GM21737 (cell line): ENCODE data around the gene LCN2.
"Not testable (repeated sequence)": the region's sequence is repeated elsewhere in the genome, so short reads cannot be mapped to it uniquely, and the experiment has no call there.

Experiments used
- ATAC-seq: cut with Tn5 transposase; IDR thresholded peaks from one replicate; pipeline ENCODE4 v1.9.1; 2021; ENCODE audit warnings: mild to moderate bottlenecking, moderate library complexity; ENCODE audit not compliant: unreplicated experiment

LCN2 gene

DNA sequence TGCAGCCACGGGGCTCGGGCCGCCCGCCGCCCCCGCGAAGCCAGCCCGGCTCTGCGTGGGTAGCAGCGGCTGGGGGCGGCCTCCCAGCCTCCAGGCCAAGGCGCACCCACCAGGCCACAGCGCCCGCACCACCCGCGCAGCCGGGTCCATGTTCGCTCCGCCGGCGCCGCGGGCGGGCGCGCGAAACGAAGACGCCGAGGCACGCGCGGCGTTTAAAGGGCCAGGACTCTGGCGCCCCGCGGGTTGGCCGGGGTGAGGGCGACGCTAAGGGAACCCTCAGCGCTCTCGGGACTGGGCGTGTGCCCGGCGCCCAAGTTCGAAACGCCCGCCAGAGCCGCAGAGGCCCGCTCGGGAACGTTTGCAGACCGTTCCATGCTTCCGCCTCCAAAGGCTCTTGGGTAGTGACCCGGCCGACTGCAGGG, 21.7 kb upstream of the LCN2 start, which contains the start of gene PTGES2:
PTGES2 (minus strand) TSS at position 162 of the 422 bp plus-strand sequence; CDS start at position 150, 12 bp downstream.
- ATAC-seq: peak; percentile 68

DNA sequence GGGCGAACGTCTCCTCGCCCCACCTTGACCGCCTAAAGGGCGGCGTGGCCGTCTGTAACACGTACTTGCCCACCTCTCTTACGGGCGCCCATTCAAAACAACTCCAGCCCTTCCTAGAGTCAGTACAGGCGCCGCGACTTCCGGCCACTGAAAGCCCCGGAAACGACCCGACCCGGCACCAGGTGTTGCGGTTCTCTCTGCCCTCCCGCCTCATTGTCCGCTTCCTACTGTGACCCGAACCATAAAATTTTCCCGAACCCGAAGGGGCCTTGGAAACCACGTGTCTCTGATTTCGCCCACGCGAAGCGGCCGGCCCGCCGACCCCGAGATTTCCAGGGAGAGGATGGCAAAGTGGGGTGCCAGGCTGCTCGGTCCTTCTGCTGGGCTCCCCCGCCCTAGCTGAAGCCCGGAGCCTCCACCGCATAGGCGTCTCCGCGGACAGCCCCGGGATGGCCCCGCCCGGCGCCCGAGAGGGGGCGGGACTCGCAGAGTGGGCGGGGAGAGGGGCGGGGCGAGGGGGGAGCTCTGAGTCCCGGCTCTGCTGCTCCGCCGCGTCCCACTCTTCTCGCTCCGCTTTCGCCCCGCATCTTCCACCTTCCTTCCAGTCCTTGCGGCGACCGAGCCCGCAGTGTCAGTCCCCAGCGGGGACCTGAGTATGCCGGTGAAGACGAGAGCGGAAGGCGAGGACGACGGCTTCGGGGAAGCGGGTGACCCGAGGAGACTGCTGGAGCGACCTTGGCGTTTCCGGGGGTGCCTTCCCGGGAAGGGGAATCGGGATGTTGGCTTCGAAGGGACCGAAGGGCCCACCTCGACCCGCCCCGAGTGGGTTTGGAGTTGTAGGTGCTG, 21.0 kb upstream of the LCN2 start:
- peak; percentile 57 for ATAC-seq

DNA sequence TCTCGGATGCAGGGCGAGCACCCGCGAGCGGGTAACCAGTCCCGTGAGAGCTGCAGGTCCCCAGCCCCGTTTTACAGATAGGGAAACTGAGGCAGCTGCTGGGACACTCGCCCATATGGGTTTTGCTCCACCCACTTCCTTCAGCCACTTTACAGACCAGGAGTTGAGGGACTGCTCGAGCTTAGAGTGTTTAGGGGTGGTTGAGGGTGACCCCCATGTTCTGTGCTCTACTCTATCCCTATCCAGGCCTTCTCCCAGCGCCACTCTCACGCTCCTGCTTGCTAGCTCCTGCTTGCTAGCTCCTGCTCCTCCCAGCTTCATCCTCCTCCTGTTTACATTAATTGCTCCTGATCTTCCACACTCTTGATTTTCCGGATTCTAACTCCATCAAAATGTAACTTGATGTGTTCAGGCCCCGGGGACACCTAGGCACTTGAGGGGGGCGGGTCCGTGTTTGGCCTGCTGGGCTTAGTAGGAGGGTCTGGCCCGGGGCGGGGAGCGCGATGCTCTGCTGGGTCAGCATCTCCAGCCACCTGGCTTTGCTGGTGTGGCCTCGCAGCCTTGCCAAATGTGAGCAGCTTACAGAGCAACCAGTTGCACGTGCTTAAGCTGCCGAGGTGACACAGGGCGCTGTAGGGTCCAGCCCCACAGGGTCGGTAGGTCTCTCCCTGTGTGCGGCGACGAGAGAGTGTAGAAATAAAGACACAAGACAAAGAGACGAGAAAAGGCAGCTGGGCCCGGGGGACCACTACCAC, 20.2 kb upstream of the LCN2 start:
- ATAC-seq: no peak

DNA sequence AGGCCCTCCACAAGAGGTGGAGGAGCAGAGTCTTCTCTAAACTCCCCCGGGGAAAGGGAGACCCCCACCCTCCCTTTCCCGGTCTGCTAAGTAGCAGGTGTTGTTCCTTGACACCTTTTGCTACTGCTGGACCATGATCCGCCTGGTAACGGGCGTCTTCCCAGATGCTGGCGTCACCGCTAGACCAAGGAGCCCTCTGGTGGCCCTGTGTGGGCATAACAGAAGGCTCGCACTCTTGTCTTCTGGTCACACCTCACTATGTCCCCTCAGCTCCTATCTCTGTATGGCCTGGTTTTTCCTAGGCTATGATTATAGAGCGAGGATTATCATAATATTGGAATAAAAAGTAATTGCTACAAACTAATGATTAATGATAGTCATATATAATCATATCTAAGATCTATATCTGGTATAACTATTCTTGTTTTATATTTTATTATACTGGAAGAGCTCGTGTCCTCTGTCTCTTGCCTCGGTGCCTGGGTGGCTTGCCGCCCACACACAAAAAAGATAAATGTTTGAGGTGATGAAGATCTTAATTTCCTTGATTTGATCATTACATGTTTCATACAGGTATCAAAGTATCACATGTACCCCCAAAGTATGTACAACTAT, 19.2 kb upstream of the LCN2 start:
- not testable (repeated sequence) for ATAC-seq

DNA sequence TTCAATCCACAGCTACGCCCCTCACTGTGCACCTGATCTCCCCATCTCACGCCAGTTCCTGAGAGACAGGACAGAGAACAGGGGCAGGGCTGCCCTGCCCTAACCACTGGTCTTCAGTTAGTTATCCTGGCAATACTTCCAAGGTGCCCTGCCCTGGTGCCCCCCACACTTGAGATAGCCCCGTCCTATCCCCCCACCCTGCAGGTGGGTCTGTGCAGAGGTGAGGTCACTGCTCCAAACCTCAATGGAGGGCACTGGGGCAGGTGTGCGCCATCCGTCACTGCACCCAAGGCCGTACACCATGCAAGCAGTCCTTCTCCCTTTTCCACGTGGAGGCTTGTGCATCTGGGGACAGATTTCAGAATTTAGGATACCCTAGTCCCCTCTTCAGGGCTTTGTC, 18.6 kb upstream of the LCN2 start:
- not testable (repeated sequence) for ATAC-seq

DNA sequence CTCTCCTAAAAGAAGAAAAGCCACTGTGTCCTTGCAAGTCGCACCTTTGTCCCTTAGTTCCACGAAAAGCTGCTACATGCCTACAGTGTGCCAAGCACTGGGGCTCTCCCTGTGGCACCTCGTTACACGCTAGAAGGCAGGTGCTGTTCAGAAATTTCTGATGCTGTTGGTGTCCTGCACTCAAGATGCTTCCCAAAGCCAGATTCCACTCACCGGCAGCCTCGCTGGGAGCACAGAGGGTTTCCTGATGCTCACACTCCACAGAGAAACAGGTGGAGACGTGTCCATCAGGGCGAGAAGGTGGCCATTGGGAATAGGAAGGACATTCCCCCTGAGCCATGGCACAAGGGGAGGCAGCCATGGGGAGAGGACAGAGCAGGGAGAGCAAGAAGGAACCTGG, 17.9 kb upstream of the LCN2 start:
- ATAC-seq: not testable (repeated sequence)

DNA sequence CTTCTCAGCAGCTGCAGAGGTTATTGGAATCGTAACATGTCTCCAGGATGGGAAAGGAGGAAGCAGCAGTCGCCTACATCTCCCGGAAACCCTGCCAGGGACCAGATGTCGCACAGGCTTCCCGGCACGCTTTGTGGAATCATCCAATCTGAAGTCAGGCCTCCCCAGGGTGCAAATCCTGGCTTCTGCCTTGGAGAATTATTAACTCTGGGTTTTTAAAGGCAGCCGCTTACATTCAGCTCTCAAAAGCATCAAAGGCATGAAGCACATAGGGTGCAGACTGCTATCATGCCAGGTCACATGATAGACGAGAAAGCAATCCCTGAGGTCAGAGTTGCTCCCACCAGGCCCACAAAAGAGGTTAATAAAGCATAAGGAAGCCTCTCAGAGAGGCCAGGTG, 17.1 kb upstream of the LCN2 start:
- ATAC-seq: not testable (repeated sequence)

DNA sequence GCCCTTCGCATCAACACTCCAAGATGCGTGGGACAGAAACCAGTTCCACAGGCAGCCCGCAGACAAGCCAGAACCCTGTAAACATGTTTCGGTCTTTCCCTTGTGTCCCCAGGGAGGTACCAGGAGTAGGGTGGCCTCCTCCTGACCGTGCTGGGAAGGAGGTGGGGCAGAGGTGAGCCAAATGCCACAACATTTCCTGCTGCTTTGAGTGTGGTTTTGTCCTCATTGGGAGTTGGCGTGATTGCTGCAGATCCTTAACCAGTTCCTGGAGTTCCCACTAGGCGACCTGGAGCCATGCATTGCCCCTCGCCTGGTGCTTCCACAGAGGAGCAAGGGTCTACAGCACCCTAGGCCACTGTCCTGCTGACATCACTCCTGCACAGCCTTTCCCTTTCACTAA, 13.7 kb upstream of the LCN2 start:
- not testable (repeated sequence) for ATAC-seq

DNA sequence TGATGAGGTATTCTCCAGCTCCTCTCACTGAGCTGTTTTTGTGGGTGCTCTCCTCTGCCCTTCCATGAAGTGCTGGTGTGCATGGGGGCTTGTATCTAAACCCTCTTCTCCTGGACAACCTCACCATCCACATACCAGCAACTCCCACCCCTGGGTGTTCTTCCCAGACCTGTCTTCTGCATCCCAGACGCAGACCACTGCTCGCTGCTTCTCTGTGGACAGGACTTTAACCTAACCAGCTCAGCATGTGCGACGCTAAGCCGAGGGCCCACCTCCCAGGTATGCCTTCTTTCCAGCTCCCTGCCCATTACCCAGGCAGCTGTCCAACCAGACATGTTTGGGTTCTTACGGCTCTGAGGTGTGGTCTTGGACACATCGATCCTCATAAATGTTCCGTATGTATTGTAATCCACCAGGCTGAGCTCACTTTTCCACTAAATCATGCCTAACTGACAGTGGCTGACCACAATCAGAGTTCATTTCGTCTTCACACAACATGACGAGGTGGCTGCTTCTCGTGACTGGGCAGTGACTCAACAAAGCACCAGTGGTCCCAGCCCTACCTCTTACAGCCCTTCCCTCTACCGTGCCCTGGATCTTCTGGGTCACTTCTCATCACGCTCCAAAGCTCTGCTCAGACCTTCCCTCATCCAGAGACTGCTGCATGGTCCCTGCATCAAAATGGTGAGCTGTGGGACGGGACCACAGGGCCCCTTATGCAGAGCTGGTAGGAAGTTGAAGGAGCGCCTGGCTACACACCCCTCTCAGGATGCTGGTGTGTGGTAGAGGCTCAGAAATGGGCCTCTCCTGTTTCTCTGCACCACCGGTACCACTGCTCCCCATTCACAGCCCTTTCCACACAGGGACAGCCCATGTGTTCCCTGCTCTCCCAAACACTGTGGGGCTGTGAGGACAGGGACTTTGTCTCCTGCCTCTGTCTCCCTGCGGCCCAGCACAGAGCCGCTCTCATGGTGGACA, 12.1 kb upstream of the LCN2 start:
- no peak for ATAC-seq

DNA sequence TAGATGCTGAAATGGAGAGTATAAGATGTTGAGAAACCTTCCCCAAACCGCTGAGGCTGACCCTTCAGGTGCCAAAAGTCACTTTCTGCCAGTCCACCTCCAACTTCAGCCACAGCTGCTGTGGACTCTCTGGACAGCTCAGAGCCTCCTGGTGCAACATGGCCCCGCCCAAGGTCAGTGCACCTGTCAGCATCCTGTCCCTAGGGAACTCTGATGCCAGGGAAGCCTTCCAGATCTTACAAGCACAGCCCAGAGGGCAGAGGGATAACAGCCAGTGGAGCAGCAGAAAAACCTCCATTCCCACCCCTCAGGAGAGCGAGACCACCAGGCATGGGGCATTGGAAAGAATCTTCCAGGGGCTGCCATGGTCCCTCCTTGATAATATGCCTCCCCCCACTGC, 11.3 kb upstream of the LCN2 start:
- ATAC-seq: no peak

DNA sequence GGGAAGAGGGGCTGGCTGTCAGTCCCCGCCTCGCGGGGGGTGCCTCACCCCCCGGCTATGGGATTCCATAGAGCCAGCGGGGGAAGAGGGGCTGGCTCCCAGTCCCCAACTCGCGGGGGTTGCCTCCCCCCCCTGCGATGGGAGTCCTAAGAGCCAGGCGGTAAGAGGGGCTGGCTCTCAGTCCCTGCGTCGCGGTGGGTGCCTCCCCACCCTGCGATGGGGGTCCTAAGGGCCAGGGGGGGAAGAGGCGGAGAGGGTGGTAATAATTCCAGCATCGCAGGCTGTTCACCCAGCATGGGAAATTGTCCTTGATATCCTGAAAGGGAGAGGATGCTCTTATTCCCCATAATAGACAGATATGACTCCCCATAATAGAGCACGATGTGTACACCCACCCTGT, 9.6 kb upstream of the LCN2 start:
- ATAC-seq: no peak

DNA sequence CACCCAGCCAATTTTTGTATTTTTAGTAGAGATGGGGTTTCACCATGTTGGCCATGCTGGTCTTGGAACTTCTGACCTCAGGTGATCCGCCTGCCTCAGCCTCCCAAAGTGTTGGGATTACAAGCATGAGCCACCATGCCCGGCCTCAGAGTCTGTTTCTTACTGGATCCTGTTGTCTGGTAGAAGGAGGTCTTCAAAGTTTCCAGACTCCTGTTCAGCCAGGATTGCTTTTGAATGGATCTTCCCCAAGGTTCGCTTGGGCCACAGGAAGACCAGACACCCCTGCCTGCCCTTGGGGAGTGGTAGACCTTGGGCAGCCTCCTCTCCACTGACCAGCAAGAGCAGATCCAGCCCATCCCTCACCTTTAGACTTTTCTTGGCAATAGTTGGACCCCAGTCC, 7.6 kb upstream of the LCN2 start:
- ATAC-seq: no peak

DNA sequence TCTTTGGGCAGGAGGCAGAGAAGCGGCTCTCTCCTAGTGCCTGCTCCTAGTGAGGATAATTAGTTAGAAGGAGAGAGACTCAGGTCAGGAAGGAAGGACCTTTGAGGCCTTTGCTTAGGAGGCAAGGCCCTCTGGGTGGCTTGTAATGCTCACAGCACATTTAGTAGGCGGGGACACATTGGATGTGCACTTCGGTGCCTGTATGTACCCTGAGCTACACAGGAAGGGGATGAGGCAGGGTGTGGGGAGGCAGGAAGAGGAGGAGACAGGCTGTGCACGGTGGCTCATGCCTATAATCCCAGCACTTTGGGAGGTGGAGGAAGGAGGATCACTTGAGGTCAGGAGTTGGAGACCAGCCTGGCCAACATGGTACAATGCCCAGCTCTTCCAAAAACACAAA, 7.2 kb upstream of the LCN2 start:
- no peak for ATAC-seq

DNA sequence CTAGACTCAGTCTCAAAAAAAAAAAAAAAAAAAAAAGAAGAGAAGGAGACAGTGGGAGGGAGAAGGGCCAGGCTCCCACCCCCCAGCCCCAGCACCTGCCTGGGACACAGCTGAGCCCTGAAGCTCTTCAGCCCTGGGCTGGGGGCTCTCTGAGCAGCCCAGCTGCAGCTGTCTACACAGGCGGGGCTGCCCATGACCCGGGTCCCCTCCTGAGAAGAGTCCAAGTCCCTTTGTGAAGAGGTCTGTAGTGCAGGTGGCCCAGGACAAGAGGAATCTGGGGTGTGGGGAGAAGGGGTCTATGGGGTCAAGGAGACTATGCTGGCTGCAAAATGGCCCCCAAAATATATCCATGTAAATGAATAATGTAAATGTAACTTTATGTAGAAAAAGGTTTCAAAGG, 6.7 kb upstream of the LCN2 start:
- ATAC-seq: no peak

DNA sequence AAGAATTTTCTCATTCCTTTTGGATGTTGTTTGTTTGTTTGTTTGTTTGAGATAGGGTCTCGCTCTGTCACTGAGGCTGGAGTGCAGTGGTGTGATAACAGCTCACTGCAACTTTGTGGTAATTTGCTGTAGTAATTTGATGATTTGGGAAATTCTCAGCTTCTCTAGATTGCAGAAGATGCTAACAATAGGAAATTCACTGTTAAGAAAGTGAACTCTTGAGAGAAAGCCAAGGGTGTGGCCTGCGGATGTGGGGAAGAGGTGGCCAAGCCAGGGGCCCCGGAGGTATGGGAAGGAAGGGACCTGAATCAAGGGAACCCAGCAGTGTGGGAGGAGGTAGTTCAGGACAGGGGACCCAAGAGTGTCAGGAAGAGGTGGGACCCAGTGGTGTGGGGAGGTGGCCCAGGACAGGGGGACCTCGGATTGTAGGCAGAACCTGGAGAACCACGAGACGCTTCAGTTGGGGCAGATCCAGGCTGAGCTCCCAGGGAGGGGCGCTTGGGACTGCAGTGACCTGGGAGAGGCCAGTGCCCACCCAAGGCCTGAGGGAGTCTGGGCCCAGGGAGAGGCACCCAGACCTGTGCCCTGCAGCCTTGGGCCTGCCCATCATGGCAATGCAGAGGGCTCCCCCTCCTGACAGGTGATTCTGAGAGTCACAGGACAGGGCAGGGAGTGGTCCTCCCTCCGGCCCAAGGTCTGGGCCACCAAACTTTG, 5.6 kb upstream of the LCN2 start:
- no peak for ATAC-seq

DNA sequence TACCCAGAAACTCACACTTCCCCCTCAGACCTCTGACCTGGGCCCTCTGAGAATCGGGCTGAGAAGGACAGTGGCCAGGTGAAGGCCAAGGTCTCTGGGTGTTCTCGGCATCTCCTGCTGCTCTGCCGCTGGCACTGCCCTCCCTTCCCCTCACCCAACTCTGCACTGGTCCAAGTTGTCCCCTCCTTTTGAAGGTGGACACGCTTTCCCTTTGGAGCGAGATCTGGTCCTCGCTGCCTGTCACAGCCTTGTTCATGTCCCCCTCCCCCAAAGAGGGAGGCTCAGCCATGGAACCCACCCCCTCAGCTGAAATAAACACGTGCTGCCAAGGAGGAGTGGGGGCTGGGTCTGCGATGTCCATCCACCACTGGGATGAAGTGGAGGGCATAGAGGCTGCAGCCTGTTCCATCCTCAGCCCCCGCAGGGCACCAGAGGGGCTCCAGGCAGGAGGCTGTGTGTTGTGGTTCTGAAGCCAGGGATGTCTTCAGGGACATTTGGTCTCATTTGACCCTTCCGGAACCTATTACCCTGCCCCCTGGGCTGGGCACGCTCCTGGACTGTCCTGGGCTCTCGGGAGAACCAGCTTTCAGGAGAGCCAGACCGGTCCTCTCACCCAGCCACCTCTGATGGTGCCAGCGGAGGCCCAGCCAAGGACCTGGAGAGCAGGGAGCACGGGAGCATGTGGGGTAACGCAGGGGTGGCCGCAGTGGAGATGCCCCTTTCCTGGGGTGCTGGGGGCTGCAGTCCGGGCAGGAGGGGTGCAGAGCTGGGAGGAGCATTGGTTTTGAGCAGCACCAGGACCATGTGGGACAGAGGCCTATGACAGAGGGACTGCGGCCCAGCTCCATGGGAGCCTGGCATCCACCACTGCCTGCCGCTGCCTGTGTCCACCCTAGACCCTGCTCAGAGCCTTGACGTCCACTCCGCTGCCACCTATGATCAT, 4.7 kb upstream of the LCN2 start:
- no peak for ATAC-seq

DNA sequence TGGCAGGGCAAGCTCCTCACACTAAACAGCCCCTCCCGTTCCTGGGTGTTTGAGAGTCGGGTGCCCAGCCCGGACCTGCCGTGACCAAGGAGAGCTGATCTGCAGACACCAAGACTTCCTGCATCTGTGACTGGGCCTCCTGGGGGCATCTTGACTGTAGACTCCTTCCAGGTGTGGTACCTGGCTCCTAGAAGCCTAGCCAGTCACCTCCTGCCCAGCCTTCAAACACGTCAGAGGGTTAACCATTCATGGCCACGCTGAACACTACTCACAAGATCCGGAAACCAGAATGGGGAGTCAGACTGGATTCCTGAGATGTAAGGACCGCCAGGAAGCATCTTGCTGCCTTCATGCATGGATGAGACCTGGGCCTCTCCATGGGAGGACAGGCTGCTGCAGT, 3.7 kb upstream of the LCN2 start:
- no peak for ATAC-seq

DNA sequence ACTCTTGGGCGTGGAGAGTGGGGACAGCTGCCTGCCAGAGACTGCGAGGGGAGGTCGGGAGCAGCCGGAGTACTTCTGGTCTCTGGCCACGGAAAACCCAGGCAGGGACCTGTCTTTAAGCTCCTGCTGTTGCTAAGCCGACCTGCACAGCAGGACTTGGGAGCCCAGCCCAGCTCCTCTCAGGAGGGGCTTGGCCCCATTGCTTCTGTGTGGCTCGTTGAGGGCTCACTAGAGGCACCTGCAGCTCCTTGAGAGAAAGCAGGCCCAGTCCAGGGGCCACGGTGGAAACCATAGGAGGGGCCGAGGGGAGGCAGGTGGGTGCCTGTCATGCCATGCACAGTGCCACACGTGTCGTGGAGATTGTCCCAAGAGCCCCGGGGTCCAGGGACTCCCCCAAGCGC, 3.3 kb upstream of the LCN2 start:
- no peak for ATAC-seq

DNA sequence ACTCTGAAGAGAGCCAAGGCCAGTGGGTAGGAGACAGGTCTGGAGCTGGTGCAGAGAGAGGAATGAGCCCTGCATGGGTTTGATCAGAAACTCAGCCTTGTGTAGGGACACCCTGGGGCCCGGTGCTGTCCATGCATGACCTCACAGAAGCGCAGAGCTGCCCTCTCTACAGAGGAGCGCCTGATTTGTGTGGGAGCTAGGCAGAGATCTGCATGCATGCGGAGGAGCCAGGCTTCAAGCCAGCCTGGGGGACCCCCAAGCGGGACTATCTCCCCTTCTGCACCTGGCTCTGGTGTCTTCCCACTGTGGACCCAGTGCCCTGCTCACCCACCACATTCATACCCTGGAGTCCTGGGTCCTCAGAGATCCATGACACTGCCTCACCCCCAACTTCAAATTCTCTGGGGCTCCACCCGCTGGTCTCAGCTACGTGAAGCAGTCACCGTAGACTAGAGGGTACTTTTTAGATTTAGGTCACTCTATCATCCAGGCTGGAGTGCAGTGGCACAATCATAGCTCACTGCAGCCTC, 2.6 kb upstream of the LCN2 start:
- ATAC-seq: no peak
